Activated CD8-positive, alpha-beta T cell treated with anti-CD3 and anti-CD28 coated beads, Interleukin-2, amount 10 ng/mL, durations not matched to agents 7 days and 5 days (primary cell): ENCODE measurements around the gene IL17RE. TPM values are rescaled to one million over a fixed set of nuclear protein-coding genes. Genes with fewer than 3 reads are reported as not detected.
"Not testable (repeated sequence)": the region's sequence is repeated elsewhere in the genome, so short reads cannot be mapped to it uniquely, and the experiment has no call there.

Experiments
- ATAC-seq: fragments of 150-1000 bp; cut with Tn5 transposase; one replicate; pipeline ENCODE4 v1.10.0; 2021; ENCODE audit warnings: moderate library complexity
- CTCF ChIA-PET: fragments of 350-600 bp; sonication (Branson Sonifier 250); formaldehyde crosslinking; loops from one replicate; lab custom pipeline; 2021; ENCODE audit warnings: antibody characterized with exemption; lab: Charles Lee
- POLR2A ChIA-PET: fragments of 350-600 bp; sonication (Branson Sonifier 250); formaldehyde crosslinking; loops from one replicate; lab custom pipeline; 2021; ENCODE audit warnings: antibody characterized with exemption; lab: Charles Lee
- DNase-seq: peaks from one replicate; pipeline ENCODE4 v3.0.0-alpha.2; 2020
- H3K27ac Mint-ChIP-seq: one replicate; pipeline ENCODE4 v1.8.0; 2021; ENCODE audit warnings: mild to moderate bottlenecking, mixed read lengths
- H3K27me3 Mint-ChIP-seq: one replicate; pipeline ENCODE4 v1.8.0; 2021; ENCODE audit warnings: low read depth, mixed read lengths
- H3K36me3 Mint-ChIP-seq: one replicate; pipeline ENCODE4 v1.8.0; 2021; ENCODE audit warnings: low read depth, mixed read lengths
- H3K4me1 Mint-ChIP-seq: one replicate; pipeline ENCODE4 v1.8.0; 2021; ENCODE audit warnings: low read depth, mixed read lengths
- H3K4me3 Mint-ChIP-seq: one replicate; pipeline ENCODE4 v1.8.0; 2021; ENCODE audit warnings: mild to moderate bottlenecking, mixed read lengths
- H3K9me3 Mint-ChIP-seq: one replicate; pipeline ENCODE4 v1.8.0; 2022; ENCODE audit warnings: mixed read lengths; ENCODE audit not compliant: insufficient read depth
- total RNA-seq, 2 experiments: library from RNA; stranded (reverse); gene quantifications; one replicate each; pipeline ENCODE4 v1.2.3, GENCODE V29; 2021

The IL17RE gene
- total RNA-seq, 2 experiments from 2014 or later: 1.3 to 1.8 TPM

DNA sequence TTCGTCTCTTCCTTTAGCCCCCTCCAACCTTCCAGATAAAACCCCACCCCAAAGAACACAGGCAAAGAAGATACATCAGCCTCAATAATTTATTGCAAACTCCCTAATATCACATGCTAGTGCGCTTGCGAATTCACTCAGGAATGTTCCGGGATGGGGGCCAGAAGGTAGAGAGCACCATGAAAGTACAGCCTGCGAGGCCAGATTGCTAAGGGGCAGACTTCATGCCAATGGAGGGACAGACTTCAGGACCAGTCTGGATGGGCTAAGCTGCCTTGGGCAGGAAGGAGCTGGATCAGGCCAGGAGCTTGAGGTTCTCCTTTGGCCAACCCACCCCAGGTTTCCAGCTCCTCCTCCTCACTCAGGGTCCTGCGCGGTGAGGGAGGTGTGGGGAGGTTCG, 36.0 kb upstream of the IL17RE start:
- H3K27ac Mint-ChIP-seq: no peak overlapping the region
- POLR2A ChIA-PET: no interaction called here
- ATAC-seq: no peak
- no peak for DNase-seq
- CTCF ChIA-PET: interaction anchor here (1.1 kb wide), 1 partner anchor 80 kb away, joined by 3 read pairs; no protein-coding TSS in a partner anchor
- H3K36me3 Mint-ChIP-seq: no peaks in the 10 kb centered on the region
- H3K27me3 Mint-ChIP-seq: peaks cover 7% of the 10 kb centered on the region
- peaks cover 4% of the 10 kb centered on the region for H3K4me1 Mint-ChIP-seq
- H3K4me3 Mint-ChIP-seq: no peak overlapping the region
- H3K9me3 Mint-ChIP-seq: no peaks in the 10 kb centered on the region

DNA sequence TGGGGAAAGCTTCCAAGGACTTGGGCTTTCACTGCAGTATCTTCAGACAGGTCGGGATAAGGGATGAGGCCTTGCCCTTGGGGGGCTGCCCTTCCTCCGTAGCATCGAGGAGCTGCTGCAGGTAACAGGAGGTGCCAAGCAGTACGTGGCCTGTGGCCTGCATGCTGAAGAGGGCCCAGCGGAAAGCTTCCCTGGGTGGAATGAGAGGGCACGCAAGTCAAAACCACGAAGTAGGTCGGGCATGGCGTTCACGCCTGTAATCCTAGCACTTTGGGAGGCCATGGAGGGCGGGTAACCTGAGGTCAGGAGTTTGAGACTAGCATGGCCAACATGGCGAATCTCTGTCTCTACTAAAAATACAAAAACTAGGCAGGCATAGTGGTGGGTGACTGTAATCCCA, 35.5 kb upstream of the IL17RE start:
- peaks cover 3% of the 10 kb centered on the region for H3K4me1 Mint-ChIP-seq
- no peak for ATAC-seq
- POLR2A ChIA-PET: no interaction called here
- no peaks in the 10 kb centered on the region for H3K9me3 Mint-ChIP-seq
- H3K27me3 Mint-ChIP-seq: peaks cover 3% of the 10 kb centered on the region
- no peaks in the 10 kb centered on the region for H3K36me3 Mint-ChIP-seq
- CTCF ChIA-PET: no interaction called here
- no peak overlapping the region for H3K4me3 Mint-ChIP-seq
- H3K27ac Mint-ChIP-seq: no peak overlapping the region
- DNase-seq: no peak

DNA sequence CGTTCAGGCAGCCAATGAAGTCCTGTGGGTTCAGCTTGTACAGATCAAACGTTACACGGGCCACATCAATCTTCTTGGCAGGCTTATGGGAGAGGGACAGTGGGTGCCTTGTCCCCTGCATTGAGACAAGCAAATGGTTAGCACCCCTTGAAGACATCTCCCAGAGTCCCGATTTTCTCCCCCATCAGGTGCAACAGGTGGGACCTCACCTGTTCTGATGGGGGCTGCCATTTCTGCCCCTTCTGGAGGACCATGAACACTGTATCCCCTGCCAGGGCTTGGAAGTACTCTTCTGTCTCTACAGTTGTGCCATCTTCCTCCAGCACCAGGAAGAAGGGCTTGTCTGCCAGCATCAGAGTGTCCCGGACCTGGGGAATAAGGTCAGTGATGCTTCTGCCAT, 32.7 kb upstream of the IL17RE start:
- no peaks in the 10 kb centered on the region for H3K36me3 Mint-ChIP-seq
- H3K27me3 Mint-ChIP-seq: no peaks in the 10 kb centered on the region
- DNase-seq: no peak
- CTCF ChIA-PET: interaction anchor here (0.6 kb wide), 1 partner anchor 21 kb away, joined by 3 read pairs; no protein-coding TSS in a partner anchor
- H3K9me3 Mint-ChIP-seq: no peaks in the 10 kb centered on the region
- ATAC-seq: no peak
- POLR2A ChIA-PET: no interaction called here
- H3K27ac Mint-ChIP-seq: no peak overlapping the region
- H3K4me3 Mint-ChIP-seq: no peak overlapping the region
- H3K4me1 Mint-ChIP-seq: no peaks in the 10 kb centered on the region

DNA sequence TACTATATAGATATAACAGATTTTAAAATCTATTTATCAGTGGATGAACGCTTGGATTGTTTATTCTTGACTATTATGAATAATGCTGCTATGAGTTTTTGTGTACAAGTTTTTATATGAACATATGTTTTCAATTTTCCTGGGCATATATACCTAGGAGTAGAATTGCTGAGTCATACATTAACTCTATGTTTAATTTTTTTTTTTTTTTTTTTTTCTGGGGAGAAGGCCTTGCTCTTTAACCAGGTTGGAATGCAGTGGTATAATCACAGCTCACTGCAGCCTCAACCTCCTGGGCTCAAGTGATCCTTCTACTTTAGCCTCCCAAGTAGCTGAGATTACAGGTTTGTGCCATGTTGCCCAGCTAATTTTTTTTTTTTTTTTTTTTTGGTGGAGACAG, 31.7 kb upstream of the IL17RE start:
- DNase-seq (no peak), ATAC-seq (no peak)
- Mint-ChIP-seq H3K4me1 (no peaks in the 10 kb centered on the region), H3K36me3 (no peaks in the 10 kb centered on the region), H3K27me3 (no peaks in the 10 kb centered on the region), H3K9me3 (no peaks in the 10 kb centered on the region), H3K27ac (no peak overlapping the region), H3K4me3 (no peak overlapping the region)
- ChIA-PET POLR2A (no interaction called here), CTCF (no interaction called here)

DNA sequence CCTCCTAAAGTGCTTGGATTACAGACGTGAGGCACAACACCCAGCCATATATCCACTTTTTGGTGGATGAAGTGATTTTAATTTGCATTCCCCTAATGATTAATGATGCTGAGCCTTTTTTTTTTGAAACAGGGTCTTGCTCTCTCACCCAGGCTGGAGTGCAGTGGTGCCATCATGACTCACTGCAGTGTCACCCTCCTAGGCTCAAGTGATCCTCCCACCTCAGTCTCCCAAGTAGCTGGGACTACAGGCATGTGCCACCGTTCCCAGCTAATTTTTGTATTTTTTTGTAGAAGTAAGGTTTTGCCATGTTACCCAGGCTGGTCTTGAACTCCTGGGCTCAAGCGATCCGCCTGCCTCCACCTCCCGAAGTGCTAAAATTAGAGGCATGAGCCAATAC, 30.6 kb upstream of the IL17RE start:
- CTCF ChIA-PET, H3K36me3 Mint-ChIP-seq, ATAC-seq, POLR2A ChIA-PET, H3K27me3 Mint-ChIP-seq, H3K9me3 Mint-ChIP-seq, DNase-seq, H3K27ac Mint-ChIP-seq, H3K4me1 Mint-ChIP-seq, H3K4me3 Mint-ChIP-seq: not testable (repeated sequence)

DNA sequence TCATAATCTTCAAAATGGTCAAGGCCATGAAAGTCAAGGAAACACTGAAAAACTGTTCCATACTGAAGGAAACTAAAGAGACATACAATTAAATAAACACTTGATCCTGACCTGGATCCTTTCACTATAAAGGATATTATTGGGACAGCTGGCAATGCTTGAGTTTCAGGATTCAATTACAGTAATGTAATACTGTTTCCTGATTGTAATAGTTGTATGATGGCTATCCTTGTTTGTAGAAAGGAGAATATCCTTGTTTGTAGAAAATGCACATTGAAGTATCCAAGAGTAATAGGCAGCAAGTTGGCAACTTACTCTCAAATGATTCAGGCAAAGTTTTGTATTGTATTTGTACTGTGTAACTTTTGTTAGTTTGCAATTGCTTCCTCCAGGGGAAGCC, 27.2 kb upstream of the IL17RE start:
- no peaks in the 10 kb centered on the region for H3K9me3 Mint-ChIP-seq
- H3K27ac Mint-ChIP-seq: no peak overlapping the region
- POLR2A ChIA-PET: no interaction called here
- CTCF ChIA-PET: no interaction called here
- ATAC-seq: no peak
- peaks cover 7% of the 10 kb centered on the region for H3K27me3 Mint-ChIP-seq
- H3K4me3 Mint-ChIP-seq: no peak overlapping the region
- DNase-seq: no peak
- no peaks in the 10 kb centered on the region for H3K4me1 Mint-ChIP-seq
- no peaks in the 10 kb centered on the region for H3K36me3 Mint-ChIP-seq

DNA sequence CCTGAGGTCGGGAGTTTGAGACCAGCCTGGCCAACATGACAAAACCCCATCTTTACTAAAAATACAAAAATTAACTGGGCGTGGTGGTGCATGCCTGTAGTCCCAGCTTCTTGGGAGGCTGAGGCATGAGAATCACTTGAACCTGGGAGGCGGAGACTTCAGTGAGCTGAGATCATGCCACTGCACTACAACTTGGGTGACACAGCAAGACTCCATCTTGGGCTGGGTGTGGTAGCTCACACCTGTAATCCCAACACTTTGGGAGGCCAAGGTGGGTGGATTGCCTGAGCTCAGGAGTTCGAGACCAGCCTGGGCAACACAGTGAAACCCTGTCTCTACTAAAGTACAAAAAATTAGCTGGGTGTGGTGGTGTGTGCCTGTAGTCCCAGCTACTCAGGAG, 26.4 kb upstream of the IL17RE start:
- ATAC-seq, POLR2A ChIA-PET, H3K27ac Mint-ChIP-seq, H3K27me3 Mint-ChIP-seq, DNase-seq, CTCF ChIA-PET, H3K4me3 Mint-ChIP-seq, H3K4me1 Mint-ChIP-seq, H3K9me3 Mint-ChIP-seq, H3K36me3 Mint-ChIP-seq: not testable (repeated sequence)

DNA sequence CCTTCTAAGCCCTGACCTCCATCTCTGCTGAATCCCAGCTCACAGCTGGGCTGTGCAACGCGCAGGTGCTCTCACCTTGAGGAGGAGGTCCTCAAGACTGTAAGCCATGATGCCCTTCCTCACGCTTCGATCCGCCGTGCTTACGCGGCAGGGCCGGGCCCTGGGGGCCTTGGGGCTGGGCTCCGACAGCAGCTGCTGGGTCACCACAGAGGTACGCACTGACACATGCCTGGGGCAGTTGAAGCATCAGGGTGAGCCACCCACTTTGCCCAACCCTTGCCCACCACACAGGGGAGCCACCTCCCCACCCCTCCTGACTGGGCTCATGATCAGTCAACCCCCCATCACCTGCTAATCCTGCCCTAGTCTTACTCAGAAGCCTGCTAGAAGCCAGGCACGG, 25.7 kb upstream of the IL17RE start:
- DNase-seq (no peak), ATAC-seq (no peak)
- no peaks in the 10 kb centered on the region for H3K9me3 Mint-ChIP-seq
- H3K27me3 Mint-ChIP-seq: peaks cover 8% of the 10 kb centered on the region
- no peaks in the 10 kb centered on the region for H3K36me3 Mint-ChIP-seq
- ChIA-PET CTCF (no interaction called here), POLR2A (interaction anchor here (0.6 kb wide), 1 partner anchor 81 kb away, joined by 4 read pairs; no protein-coding TSS in a partner anchor)
- H3K4me3 Mint-ChIP-seq: no peak overlapping the region
- no peaks in the 10 kb centered on the region for H3K4me1 Mint-ChIP-seq
- no peak overlapping the region for H3K27ac Mint-ChIP-seq

DNA sequence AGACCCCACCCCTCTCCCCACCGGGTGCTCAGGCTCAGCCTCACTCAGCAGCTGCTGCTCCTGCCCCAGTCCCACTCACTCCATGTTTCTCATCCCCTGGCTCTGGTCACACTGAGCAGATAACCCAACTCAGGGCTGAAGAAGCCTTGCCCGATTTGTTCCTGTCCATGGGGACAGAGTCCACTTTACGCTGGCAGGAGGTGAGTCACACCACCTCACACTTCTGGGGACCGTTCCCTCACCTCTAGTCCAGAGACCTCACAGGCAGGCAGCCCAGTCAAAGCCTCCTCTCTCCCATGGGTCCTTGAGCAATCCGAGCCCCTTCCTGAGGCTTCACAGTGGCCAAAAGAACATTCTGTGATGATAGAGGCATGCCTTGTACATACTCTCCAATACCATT, 23.9 kb upstream of the IL17RE start:
- H3K36me3 Mint-ChIP-seq: no peaks in the 10 kb centered on the region
- DNase-seq: no peak
- H3K4me1 Mint-ChIP-seq: no peaks in the 10 kb centered on the region
- no peak overlapping the region for H3K4me3 Mint-ChIP-seq
- no peak for ATAC-seq
- peaks cover 8% of the 10 kb centered on the region for H3K27me3 Mint-ChIP-seq
- POLR2A ChIA-PET: no interaction called here
- H3K27ac Mint-ChIP-seq: no peak overlapping the region
- CTCF ChIA-PET: interaction anchor here (0.6 kb wide), 1 partner anchor 79 kb away, joined by 3 read pairs; no protein-coding TSS in a partner anchor
- H3K9me3 Mint-ChIP-seq: no peaks in the 10 kb centered on the region

DNA sequence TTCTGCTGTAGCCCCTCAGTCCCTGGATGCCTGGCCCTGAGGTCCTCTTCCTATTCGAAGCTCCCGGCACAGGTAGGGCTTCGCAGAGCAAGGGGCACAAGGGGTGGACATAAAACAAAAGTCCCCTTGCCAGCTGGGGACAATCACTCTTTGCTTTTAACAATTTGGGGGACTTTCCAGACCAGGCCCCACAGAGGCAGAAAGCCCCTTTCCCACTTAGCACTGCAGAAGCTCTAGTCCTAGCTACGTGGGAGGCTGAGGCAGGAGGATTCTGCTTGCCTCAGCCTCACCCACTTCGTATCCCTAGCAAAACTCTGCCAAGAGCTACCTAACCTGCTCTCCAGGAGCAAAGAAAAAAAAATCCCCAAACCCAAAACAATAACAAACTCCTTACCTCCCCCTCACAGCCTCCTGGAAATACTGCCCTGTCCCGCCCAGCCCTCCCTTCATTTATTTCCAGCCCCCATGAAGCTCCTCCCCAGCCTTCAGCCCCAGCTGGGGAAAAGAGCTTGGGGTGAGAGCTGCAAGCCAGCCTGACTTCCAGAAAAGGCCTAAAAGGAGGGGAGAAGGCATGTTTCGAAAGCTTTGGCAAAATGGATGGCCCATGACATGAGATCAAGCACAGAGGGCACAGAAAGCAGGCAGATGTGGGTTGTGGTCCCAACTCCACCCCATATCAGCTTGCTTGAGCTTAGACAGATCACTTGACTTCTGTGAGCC, 22.7 kb upstream of the IL17RE start, which contains the start of gene CIDEC:
Gene CIDEC, minus strand, starts transcription at position 424 of the 720 bp plus-strand sequence. CDS start 1,767 bp downstream, outside the sequence.
- Mint-ChIP-seq H3K4me3 (no peak within 1 kb of the TSS), H3K27me3 (peaks cover 11% of the 10 kb centered on the region), H3K27ac (no peak within 1 kb of the TSS), H3K36me3 (no peaks in the 10 kb centered on the region), H3K9me3 (no peaks in the 10 kb centered on the region), H3K4me1 (no peaks in the 10 kb centered on the region)
- no peak for DNase-seq
- CTCF ChIA-PET: no interaction called here
- POLR2A ChIA-PET: interaction anchor here (1.4 kb wide), 1 partner anchor 10 kb away, joined by 8 read pairs; the partner anchor contains the start of gene JAGN1
- no peak for ATAC-seq

DNA sequence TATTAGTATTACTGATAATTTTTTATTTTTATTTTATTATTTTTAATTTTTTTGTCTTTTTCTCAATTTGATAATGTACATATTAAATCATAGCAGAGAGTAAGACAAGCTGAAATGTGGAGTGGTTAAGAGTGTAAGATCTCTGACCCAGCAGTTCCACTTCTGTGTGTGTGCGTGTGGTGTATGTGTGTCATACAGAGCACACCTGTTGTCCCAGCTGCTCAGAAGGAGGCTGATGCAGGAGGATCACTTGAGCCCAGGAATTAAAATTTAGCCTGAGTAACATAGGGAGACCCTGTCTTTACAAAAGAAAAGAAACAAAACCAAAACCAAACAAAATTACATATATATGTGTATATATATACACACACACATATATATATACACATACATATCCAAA, 21.2 kb upstream of the IL17RE start:
- ChIA-PET CTCF (no interaction called here), POLR2A (no interaction called here)
- no peaks in the 10 kb centered on the region for H3K36me3 Mint-ChIP-seq
- no peak for DNase-seq
- peaks cover 11% of the 10 kb centered on the region for H3K27me3 Mint-ChIP-seq
- H3K4me3 Mint-ChIP-seq: no peak overlapping the region
- H3K4me1 Mint-ChIP-seq: no peaks in the 10 kb centered on the region
- H3K27ac Mint-ChIP-seq: no peak overlapping the region
- no peaks in the 10 kb centered on the region for H3K9me3 Mint-ChIP-seq
- no peak for ATAC-seq

DNA sequence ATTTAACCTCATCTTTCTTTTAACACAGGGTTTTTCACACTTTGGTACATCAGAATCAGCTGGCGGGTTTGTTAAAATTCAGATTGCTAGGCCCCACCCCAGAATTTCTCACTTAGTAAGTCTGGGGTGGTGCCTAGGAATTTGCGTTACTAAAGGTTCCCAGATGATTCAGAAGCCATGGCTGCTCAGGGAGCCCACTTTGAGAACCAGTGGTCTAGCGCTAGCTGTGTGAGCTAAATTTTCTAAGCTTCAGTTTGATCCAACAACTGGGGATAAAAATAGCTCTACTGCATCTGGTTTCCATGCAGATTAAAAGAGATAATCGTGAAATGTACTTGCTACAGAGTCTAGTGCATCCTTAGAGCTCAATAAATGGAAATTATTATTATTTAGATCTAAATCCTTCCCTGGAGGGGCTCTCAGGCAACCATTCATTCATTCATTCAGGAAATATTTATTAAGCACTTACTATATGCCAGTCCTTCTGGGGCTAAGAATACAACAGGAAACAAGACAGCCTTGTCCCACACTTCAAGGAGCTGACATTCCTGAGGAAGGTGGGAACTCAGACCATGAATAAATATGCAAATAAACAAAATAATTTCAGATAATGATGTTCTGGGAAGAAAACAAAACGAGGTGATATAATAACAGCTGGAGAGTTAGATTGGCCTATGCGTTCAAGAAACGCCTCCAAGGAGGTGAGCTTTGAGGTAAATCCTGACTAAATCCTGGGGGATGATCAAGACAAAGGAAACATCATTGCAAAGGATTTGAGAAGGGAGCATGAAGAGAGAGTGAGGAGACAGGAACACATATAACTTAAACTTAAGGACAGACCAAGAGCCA, 18.7 kb upstream of the IL17RE start:
- H3K4me1 Mint-ChIP-seq: no peaks in the 10 kb centered on the region
- CTCF ChIA-PET: interaction anchor here (1.0 to 1.8 kb wide), 3 partner anchors 9 to 380 kb away, joined by 3 to 6 read pairs (median 5); no protein-coding TSS in a partner anchor
- ATAC-seq: no peak
- H3K9me3 Mint-ChIP-seq: no peaks in the 10 kb centered on the region
- no peak overlapping the region for H3K27ac Mint-ChIP-seq
- peaks cover 8% of the 10 kb centered on the region for H3K27me3 Mint-ChIP-seq
- DNase-seq: no peak
- no peak overlapping the region for H3K4me3 Mint-ChIP-seq
- no peaks in the 10 kb centered on the region for H3K36me3 Mint-ChIP-seq
- POLR2A ChIA-PET: no interaction called here
